HG03354 (cell line): ENCODE measurements around the gene SIPA1L2.
A peak's percentile ranks its signal among the peaks of the same experiment; 100 is the strongest.

Experiments
- ATAC-seq: cut with Tn5 transposase; IDR thresholded peaks from one replicate; pipeline ENCODE4 v1.9.1; 2021; ENCODE audit warnings: mild to moderate bottlenecking; ENCODE audit not compliant: unreplicated experiment, poor library complexity, severe bottlenecking

Gene SIPA1L2

DNA sequence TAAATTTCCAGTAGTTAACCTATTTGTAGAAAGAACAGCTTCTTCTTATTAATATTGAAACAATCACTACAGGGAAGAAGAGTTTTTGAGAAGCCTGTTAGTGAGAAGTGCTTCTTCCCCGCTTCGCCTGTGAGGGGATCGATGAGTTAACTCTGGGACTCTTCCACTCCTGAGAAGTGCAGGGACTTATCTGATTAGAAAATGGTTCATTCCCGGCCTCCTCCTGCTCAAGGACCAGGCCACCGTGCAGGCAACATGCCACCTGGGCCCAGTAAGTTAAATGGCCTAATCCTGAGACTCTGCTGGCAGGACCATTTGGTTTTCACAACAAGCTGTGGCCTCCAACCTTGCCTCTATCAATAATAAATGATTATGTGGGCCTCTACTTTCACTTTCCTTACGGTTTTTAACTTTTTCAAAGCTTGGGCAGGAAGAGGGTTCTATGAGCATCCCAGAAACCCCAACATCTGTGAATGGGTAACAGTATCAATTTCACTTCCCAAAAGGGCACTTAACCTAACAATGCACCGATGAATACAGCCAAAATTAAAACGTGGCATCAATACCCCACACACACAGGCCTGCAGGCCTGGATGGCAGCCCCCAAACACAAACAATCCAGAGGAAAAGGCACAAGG lies 33.1 kb downstream of the SIPA1L2 start:
- ATAC-seq, result peak; percentile 39

GRCh38 chr1:232594768-232595698 lies 34.9 kb downstream of the SIPA1L2 start:
- ATAC-seq, result no peak

- ATAC-seq, result no peak
These were observed 36.0 kb downstream of the SIPA1L2 start for GRCh38 chr1:232593717-232594502.

- ATAC-seq, result no peak
These were observed 38.6 kb downstream of the SIPA1L2 start for GRCh38 chr1:232591344-232591743.

- peak; percentile 82 for ATAC-seq
These were observed 39.2 kb downstream of the SIPA1L2 start for GRCh38 chr1:232590744-232591082.

DNA sequence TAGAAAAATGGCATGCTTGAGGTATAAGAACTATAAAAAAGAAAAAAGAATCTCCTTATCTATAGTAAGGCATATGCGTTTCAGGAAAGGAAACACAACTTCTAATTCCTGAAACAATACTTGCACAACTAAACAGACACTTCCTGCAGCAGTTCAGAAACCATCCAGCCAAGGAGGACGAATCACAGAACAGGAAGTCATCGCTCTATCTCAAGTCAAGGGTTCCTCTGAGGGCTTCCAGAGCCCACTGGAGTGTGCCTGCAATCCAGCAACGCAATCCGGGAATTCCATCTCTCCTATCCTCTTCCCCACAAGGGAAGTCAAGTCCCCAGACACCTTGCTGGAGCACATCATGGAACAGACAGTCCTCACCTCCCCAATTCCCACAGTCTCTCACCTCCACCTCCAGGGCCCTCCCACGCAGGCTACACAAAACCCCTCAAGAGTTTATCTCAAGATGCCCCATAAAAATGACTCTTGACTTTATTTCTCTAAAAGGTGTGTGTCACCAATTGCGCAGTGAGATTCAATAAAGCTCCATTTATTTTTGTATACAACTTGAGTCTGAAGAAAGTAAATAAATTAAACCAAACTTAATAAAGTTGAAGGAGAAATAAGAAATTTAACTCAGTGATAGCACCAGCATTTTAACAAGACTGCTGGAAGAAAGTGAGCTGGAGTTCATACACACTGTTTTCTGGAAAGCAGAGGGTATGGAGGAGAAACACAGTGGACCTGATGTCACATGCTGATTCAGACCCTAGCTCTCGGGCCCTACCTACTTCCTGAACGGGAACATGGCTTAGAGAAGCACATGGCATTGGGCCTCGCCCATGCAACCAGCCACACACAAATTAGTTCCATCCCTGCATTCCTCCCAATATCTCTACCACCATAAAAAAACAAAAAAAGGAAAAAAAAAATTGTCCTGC lies 39.9 kb downstream of the SIPA1L2 start:
- peak; percentile 46 for ATAC-seq

- no peak for ATAC-seq
These were observed 40.7 kb downstream of the SIPA1L2 start for GRCh38 chr1:232589111-232589811.

GRCh38 chr1:232587141-232588008 lies 42.6 kb downstream of the SIPA1L2 start:
- ATAC-seq, result no peak

- no peak for ATAC-seq
These were observed 43.3 kb downstream of the SIPA1L2 start for GRCh38 chr1:232586679-232587078.

DNA sequence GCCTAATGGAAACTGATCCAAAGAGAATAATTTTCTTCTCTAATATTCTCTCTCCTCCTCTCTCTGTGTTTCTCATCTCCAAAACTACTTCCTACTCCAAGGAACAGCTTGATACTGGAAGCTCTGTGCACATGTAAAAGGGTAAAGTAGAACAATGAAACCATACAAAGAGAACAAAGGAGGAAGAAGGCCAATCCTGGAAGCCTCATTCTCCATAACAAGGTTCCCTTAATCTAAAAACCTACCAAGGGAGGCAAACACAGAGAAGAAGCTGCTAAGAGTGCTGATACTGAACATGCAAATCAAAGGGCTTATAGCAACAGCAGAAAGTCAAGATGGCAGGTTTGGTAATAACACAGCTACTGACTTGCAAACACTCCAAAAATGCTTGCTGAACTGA lies 44.4 kb downstream of the SIPA1L2 start:
- ATAC-seq, result no peak

DNA sequence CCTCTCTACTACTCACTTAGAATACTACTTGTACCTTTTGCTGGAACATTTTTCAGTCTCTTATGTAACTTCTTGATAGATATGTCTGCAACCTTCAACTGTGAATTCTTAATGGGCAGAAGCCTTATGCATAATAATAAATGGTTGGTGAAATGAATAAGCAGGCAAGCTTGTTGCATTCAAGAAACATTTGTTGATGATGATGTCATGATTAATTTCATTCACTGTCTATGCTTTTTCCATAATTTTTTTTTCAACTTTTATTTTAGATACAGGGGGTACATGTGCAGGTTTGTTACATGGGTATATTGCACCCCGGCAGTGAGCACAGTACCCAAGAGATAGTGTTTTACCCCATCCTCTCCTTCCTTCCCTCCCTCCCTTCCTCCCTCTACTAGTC lies 48.0 kb downstream of the SIPA1L2 start:
- no peak for ATAC-seq
